Keratinocyte (primary cell): Measurements from ENCODE around the gene PPWD1. TPM values are rescaled to one million over a fixed set of nuclear protein-coding genes. Genes with fewer than 3 reads are reported as not detected.

Experiments
- DNase-seq: peaks from one replicate; pipeline ENCODE4 v3.0.0-alpha.2; 2011; ENCODE audit warnings: low read depth, missing footprints, low spot score
- FAIRE-seq: peaks from 2 replicates; lab custom pipeline; 2011; peaks lifted over from hg19 to GRCh38; lab: Jason Lieb, UNC
- H2AFZ ChIP-seq: 2 replicates; pipeline ENCODE4 v1.6.0; 2012; ENCODE audit warnings: low read length, control low read depth, inconsistent platforms; ENCODE audit not compliant: control insufficient read depth
- H3K27ac ChIP-seq: 2 replicates; pipeline ENCODE4 v1.5.1; 2011; ENCODE audit warnings: low read length; ENCODE audit not compliant: control insufficient read depth, insufficient read depth
- H3K27me3 ChIP-seq: 3 replicates; pipeline ENCODE4 v1.6.0; 2011; ENCODE audit warnings: low read length; ENCODE audit not compliant: control insufficient read depth, insufficient read depth; ENCODE audit errors: extremely low read depth
- H3K36me3 ChIP-seq, 2 experiments: 2 replicates in 1 of 2; 3 replicates in 1 of 2; pipeline ENCODE4 v1.5.1; 2011; ENCODE audit warnings: low read length in 2 of 2, mild to moderate bottlenecking in 1 of 2; ENCODE audit not compliant: control insufficient read depth in 2 of 2, insufficient read depth in 2 of 2; ENCODE audit errors: extremely low read depth in 1 of 2
- H3K4me1 ChIP-seq: 3 replicates; pipeline ENCODE4 v1.5.1; 2011; ENCODE audit warnings: low read length; ENCODE audit not compliant: control insufficient read depth, insufficient read depth; ENCODE audit errors: extremely low read depth
- H3K4me2 ChIP-seq: 3 replicates; pipeline ENCODE4 v1.6.0; 2011; ENCODE audit warnings: low read depth, low read length; ENCODE audit not compliant: control insufficient read depth, insufficient read depth; ENCODE audit errors: extremely low read depth
- H3K4me3 ChIP-seq, 3 experiments: fragments of 200-600 bp in 1 of 3; sonication (generic) in 1 of 3; 2 replicates in 2 of 3; 3 replicates in 1 of 3; pipeline ENCODE4 v1.5.1; 2011 to 2016; ENCODE audit warnings: low read length in 3 of 3, mild to moderate bottlenecking in 3 of 3, control low read depth in 2 of 3, inconsistent platforms in 1 of 3, low read depth in 1 of 3, mixed read lengths in 1 of 3, mixed run types in 1 of 3, moderate library complexity in 1 of 3; ENCODE audit not compliant: control insufficient read depth in 2 of 3, insufficient read depth in 2 of 3; ENCODE audit errors: extremely low read depth in 1 of 3
- H3K79me2 ChIP-seq: 2 replicates; pipeline ENCODE4 v1.6.0; 2012; ENCODE audit warnings: low read length; ENCODE audit not compliant: control insufficient read depth, insufficient read depth
- H3K9ac ChIP-seq: 3 replicates; pipeline ENCODE4 v1.6.0; 2011; ENCODE audit warnings: low read length; ENCODE audit not compliant: control insufficient read depth, insufficient read depth; ENCODE audit errors: extremely low read depth
- H3K9me1 ChIP-seq: 3 replicates; pipeline ENCODE4 v1.6.0; 2011; ENCODE audit warnings: low read length; ENCODE audit not compliant: control insufficient read depth, insufficient read depth; ENCODE audit errors: extremely low read depth
- H3K9me3 ChIP-seq: 2 replicates; pipeline ENCODE4 v1.5.1; 2012; ENCODE audit warnings: low read depth, low read length; ENCODE audit not compliant: control insufficient read depth
- H4K20me1 ChIP-seq: 3 replicates; pipeline ENCODE4 v1.6.0; 2011; ENCODE audit warnings: low read length; ENCODE audit not compliant: control insufficient read depth, insufficient read depth; ENCODE audit errors: extremely low read depth
- CTCF ChIP-seq, 3 experiments: IDR thresholded peaks in 1 of 3; conservative IDR thresholded peaks in 1 of 3; optimal IDR thresholded peaks in 1 of 3; 2 replicates in 2 of 3; 3 replicates in 1 of 3; pipeline versions ENCODE3 to v1.5.1; 2011; ENCODE audit warnings: low read length in 3 of 3, mild to moderate bottlenecking in 3 of 3, moderate library complexity in 2 of 3, control low read depth in 1 of 3, inconsistent platforms in 1 of 3; ENCODE audit not compliant: insufficient read depth in 2 of 3; ENCODE audit errors: extremely low read depth in 1 of 3
- EZH2 ChIP-seq: IDR thresholded peaks from one replicate; pipeline ENCODE4 v1.6.1; 2012; ENCODE audit warnings: inconsistent platforms, mild to moderate bottlenecking, low read length, moderate library complexity
- dilution Hi-C: fragments of 300-500 bp; cut with MboI; formaldehyde crosslinking; loops from one replicate; pipeline ENCODE4 v1.7.0; 2020; ENCODE audit warnings: low sequenced_read_pairs; ENCODE audit not compliant: extremely low pct_ligation_motif_present
- polyA plus RNA-seq, 5 experiments: library from polyadenylated mRNA; depleted of rRNA in 3 of 5; stranded (reverse) in 3 of 5; stranded (forward) in 1 of 5; unstranded in 1 of 5; fragments of >200 nt; gene quantifications; 1 replicate in 1 of 5; 2 replicates in 3 of 5; 3 replicates in 1 of 5; pipeline versions ENCODE4 v1.2.1 to v1.2.3, GENCODE V29; 2011 to 2012; ENCODE audit warnings: missing spikeins in 2 of 5, low read depth in 1 of 5, low replicate concordance in 1 of 5

Gene PPWD1
- polyA plus RNA-seq, 1 donor (not counting 4 experiments of a cell fraction or from before 2014, with no cell fraction given): 18.3 TPM

GRCh38 chr5:65553941-65554340 lies 9.2 kb upstream of the PPWD1 start:
- Histone ChIP-seq H2AFZ (no peak overlapping the region), H3K4me1 (no peaks in the 10 kb centered on the region), H3K4me2 (no peak overlapping the region), H3K9me1 (no peaks in the 10 kb centered on the region), H3K27ac (no peak overlapping the region), H3K9ac (no peak overlapping the region), H3K79me2 (peaks cover 8% of the 10 kb centered on the region), H3K36me3 (peaks cover 0 to 9% of the 10 kb centered on the region in 2 experiments), H4K20me1 (no peaks in the 10 kb centered on the region), H3K27me3 (no peaks in the 10 kb centered on the region), H3K4me3 (no peak overlapping the region), H3K9me3 (no peaks in the 10 kb centered on the region)
- FAIRE-seq (no peak), DNase-seq (no peak)
- no peak for TF ChIP-seq EZH2
- TF ChIP-seq CTCF (optimal IDR thresholded peaks at IDR 0.05 in 1 of 3, IDR thresholded peaks at IDR 0.05 in 1 of 3, conservative IDR thresholded peaks at IDR 0.05 in 1 of 3; ENCODE audit: extremely low read depth in 1 of 3, insufficient read depth in 2 of 3, low read length in 3 of 3): no peak
- dilution Hi-C loops: no loop called here

GRCh38 chr5:65555287-65555686 lies 7.8 kb upstream of the PPWD1 start:
- no peak overlapping the region for H3K9ac ChIP-seq
- H3K4me2 ChIP-seq: no peak overlapping the region
- no peak overlapping the region for H2AFZ ChIP-seq
- H3K9me3 ChIP-seq: no peaks in the 10 kb centered on the region
- no peaks in the 10 kb centered on the region for H4K20me1 ChIP-seq
- no peak overlapping the region for H3K4me3 ChIP-seq
- peaks cover 9% of the 10 kb centered on the region for H3K79me2 ChIP-seq
- FAIRE-seq (no peak), DNase-seq (no peak)
- dilution Hi-C loops: no loop called here
- no peaks in the 10 kb centered on the region for H3K9me1 ChIP-seq
- TF ChIP-seq CTCF (optimal IDR thresholded peaks at IDR 0.05 in 1 of 3, IDR thresholded peaks at IDR 0.05 in 1 of 3, conservative IDR thresholded peaks at IDR 0.05 in 1 of 3; ENCODE audit: extremely low read depth in 1 of 3, insufficient read depth in 2 of 3, low read length in 3 of 3) (no peak), EZH2 (no peak)
- no peak overlapping the region for H3K27ac ChIP-seq
- peaks cover 0 to 9% of the 10 kb centered on the region in 2 experiments for H3K36me3 ChIP-seq
- H3K4me1 ChIP-seq: no peaks in the 10 kb centered on the region
- no peaks in the 10 kb centered on the region for H3K27me3 ChIP-seq
